Smooth muscle cell (in vitro differentiated cells): ENCODE measurements around the gene SLC27A1. TPM values are rescaled to one million over a fixed set of nuclear protein-coding genes. Genes with fewer than 3 reads are reported as not detected.

Experiments used
- DNase-seq: peaks from one replicate; lab custom pipeline; 2025; ENCODE audit not compliant: unreplicated experiment; lab: John Stamatoyannopoulos, UW
- H2AFZ ChIP-seq: fragments of 200-600 bp; sonication (generic); 2 replicates; pipeline ENCODE4 v1.6.0; 2016; ENCODE audit warnings: antibody characterized with exemption, low read depth, mild to moderate bottlenecking
- H3F3A ChIP-seq: fragments of 200-600 bp; sonication (generic); 2 replicates; pipeline ENCODE4 v1.6.0; 2017; ENCODE audit warnings: antibody characterized with exemption, low read depth
- H3K27ac ChIP-seq: fragments of 200-600 bp; sonication (generic); 2 replicates; pipeline ENCODE4 v1.5.1; 2016; ENCODE audit warnings: low read depth, mild to moderate bottlenecking
- H3K27me3 ChIP-seq: fragments of 200-600 bp; sonication (generic); 2 replicates; pipeline ENCODE4 v1.6.1; 2016; ENCODE audit warnings: low read depth, mild to moderate bottlenecking
- H3K36me3 ChIP-seq: fragments of 200-600 bp; sonication (generic); 2 replicates; pipeline ENCODE4 v1.5.1; 2016; ENCODE audit warnings: low read depth
- H3K4me1 ChIP-seq: fragments of 200-600 bp; sonication (generic); 2 replicates; pipeline ENCODE4 v1.5.1; 2016; ENCODE audit warnings: low read depth
- H3K4me2 ChIP-seq: fragments of 200-600 bp; sonication (generic); 2 replicates; pipeline ENCODE4 v1.6.0; 2016; ENCODE audit warnings: mild to moderate bottlenecking
- H3K4me3 ChIP-seq: fragments of 200-600 bp; sonication (generic); 2 replicates; pipeline ENCODE4 v1.5.1; 2016; ENCODE audit warnings: mild to moderate bottlenecking
- H3K79me2 ChIP-seq: fragments of 200-600 bp; sonication (generic); 2 replicates; pipeline ENCODE4 v1.6.0; 2016; ENCODE audit warnings: low read depth, mild to moderate bottlenecking
- H3K9ac ChIP-seq: fragments of 200-600 bp; sonication (generic); 2 replicates; pipeline ENCODE4 v1.6.0; 2016; ENCODE audit warnings: low read depth
- H3K9me3 ChIP-seq: fragments of 200-600 bp; sonication (generic); replicated peaks from 2 replicates; pipeline ENCODE4 v1.5.1; 2016; ENCODE audit warnings: low read depth
- H4K20me1 ChIP-seq: fragments of 200-600 bp; sonication (generic); 2 replicates; pipeline ENCODE4 v1.6.0; 2016; ENCODE audit warnings: low read depth
- WGBS: methylation state at CpG from one replicate; pipeline ENCODE4 v1.1.7; 2016; ENCODE audit warnings: low lambda C conversion rate; 5-methylcytosine and 5-hydroxymethylcytosine counted together
- polyA plus RNA-seq: library from polyadenylated mRNA; unstranded; fragments of >200 nt; fragmentation: Nextera tagmentation; extraction: Ambion mirVana; gene quantifications from 2 replicates; pipeline ENCODE4 v1.2.1, GENCODE V29; 2016
- total RNA-seq: library from RNA; depleted of rRNA; stranded (reverse); fragments of >200 nt; gene quantifications from 2 replicates; pipeline ENCODE4 v1.2.3, GENCODE V29; 2014
- TF ChIP-seq, protein P1 (sequence below): fragments of 200-600 bp; sonication (generic); IDR thresholded peaks from 2 replicates; pipeline ENCODE4 v1.5.1; 2017; ENCODE audit warnings: borderline replicate concordance, mild to moderate bottlenecking, antibody characterized with exemption; ENCODE audit not compliant: insufficient read depth, poor library complexity, severe bottlenecking

The SLC27A1 gene
- total and polyA plus RNA-seq, 2 experiments from 2014 or later = 9.7 to 11.5 TPM

GRCh38 chr19:17445526-17446165 lies 24.7 kb upstream of the SLC27A1 start:
- Histone ChIP-seq H4K20me1 (no peaks in the 10 kb centered on the region), H3K9ac (no peak overlapping the region), H3K79me2 (no peaks in the 10 kb centered on the region), H3F3A (no peaks in the 10 kb centered on the region), H3K27me3 (peaks cover 9% of the 10 kb centered on the region), H2AFZ (no peak overlapping the region), H3K4me1 (no peaks in the 10 kb centered on the region), H3K4me2 (no peak overlapping the region), H3K36me3 (no peaks in the 10 kb centered on the region), H3K4me3 (no peak overlapping the region), H3K9me3 (no peaks in the 10 kb centered on the region), H3K27ac (no peak overlapping the region)
- TF ChIP-seq, protein P1, sequence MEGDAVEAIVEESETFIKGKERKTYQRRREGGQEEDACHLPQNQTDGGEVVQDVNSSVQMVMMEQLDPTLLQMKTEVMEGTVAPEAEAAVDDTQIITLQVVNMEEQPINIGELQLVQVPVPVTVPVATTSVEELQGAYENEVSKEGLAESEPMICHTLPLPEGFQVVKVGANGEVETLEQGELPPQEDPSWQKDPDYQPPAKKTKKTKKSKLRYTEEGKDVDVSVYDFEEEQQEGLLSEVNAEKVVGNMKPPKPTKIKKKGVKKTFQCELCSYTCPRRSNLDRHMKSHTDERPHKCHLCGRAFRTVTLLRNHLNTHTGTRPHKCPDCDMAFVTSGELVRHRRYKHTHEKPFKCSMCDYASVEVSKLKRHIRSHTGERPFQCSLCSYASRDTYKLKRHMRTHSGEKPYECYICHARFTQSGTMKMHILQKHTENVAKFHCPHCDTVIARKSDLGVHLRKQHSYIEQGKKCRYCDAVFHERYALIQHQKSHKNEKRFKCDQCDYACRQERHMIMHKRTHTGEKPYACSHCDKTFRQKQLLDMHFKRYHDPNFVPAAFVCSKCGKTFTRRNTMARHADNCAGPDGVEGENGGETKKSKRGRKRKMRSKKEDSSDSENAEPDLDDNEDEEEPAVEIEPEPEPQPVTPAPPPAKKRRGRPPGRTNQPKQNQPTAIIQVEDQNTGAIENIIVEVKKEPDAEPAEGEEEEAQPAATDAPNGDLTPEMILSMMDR = no peak
- 95% methylated on average over 1 of the region's 1 CpG for WGBS
- no peak for DNase-seq

DNA sequence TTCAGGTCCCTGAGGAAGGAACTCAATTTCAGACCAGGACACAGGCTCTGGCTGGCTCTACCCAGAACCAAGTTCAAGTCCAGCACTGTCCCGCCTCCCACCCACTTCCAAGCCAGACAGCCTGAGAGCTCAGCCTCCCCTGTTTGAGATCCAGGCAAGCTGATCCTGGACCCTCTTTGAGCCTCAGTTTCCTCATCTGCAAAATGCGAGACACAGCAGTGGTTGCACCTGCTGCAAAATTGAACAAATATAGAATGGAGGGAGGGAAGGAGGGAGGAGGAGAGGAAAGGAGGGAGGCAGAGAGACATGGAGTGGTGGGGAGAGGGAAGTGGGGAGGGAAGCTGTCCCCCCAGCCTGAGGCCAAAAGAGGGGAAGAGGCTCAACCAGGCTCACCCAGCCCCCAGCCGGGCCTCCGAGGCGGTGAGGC lies 22.6 kb upstream of the SLC27A1 start:
- Histone ChIP-seq H3K4me1 (no peaks in the 10 kb centered on the region), H2AFZ (no peak overlapping the region), H3F3A (no peaks in the 10 kb centered on the region), H3K9ac (no peak overlapping the region), H3K9me3 (no peaks in the 10 kb centered on the region), H3K27me3 (peaks cover 9% of the 10 kb centered on the region), H3K4me3 (peak overlapping the region; percentile 64), H4K20me1 (no peaks in the 10 kb centered on the region), H3K79me2 (no peaks in the 10 kb centered on the region), H3K36me3 (no peaks in the 10 kb centered on the region), H3K4me2 (peak overlapping the region; percentile 95), H3K27ac (no peak overlapping the region)
- 95% methylated on average over 2 of the region's 5 CpGs for WGBS
- DNase-seq = no peak
- TF ChIP-seq, protein P1 = no peak

DNA sequence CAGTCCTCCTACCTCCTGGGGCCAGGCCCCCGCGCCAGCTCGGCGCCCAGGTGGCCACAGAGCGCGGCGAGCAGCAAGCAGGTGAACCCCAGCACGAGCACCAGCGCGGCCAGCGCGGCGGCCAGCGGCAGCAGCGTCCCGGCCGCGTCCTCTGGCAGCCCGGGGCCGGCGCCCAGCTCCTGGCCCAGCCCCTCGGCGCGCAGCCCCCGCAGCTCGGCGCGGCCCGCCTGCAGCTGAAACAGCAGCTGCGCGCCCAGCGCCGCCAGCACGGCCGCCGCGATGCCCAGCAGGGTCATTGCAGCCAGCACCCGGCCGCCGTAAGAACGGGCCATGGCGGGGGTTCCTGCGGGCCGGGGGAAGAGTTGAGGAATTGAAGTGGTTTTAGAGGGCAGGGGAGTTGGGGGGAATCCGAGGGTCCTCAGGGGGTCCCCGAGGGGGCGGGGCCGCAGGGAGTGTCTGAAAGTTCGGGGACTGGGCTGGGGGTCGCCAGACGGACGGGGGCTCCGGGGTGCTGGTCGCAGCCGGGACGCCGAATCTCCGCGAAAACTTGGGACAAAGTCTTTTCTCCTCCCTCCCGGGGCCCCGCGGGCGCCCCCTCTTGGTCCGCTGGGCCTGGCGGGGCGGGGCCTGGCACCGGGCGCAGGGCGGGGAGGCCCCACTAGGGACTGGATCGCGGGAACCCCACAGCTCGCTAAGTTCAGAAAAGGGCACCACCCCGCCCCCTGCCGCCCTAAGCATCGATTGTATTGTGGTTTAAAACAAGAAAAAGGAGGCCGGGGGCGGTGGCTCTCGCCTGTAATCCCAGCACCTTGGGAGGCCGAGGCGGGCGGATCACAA lies 22.0 kb upstream of the SLC27A1 start, which contains the start of gene TMEM221:
TSS of gene TMEM221 (minus strand) at position 538 of the 837 bp plus-strand sequence. CDS start at position 332, 206 bp downstream.
- Histone ChIP-seq H3K27ac (no peak within 1 kb of the TSS), H2AFZ (no peak within 1 kb of the TSS), H3K9ac (no peak within 1 kb of the TSS), H3K4me1 (no peaks in the 10 kb centered on the region), H3K27me3 (peaks cover 11% of the 10 kb centered on the region), H3K79me2 (no peaks in the 10 kb centered on the region), H4K20me1 (no peaks in the 10 kb centered on the region), H3F3A (no peaks in the 10 kb centered on the region), H3K4me3 (peak within 1 kb of the TSS; percentile 64), H3K36me3 (no peaks in the 10 kb centered on the region), H3K9me3 (no peaks in the 10 kb centered on the region), H3K4me2 (peak within 1 kb of the TSS; percentile 95)
- 5% methylated on average over 61 of the region's 81 CpGs for whole genome bisulfite sequencing
- TF ChIP-seq, protein P1 = peak; percentile 61
- peak; percentile 7 for DNase-seq
